SW480 (cell line): ENCODE data around the gene ACTR1A.
"Not testable (repeated sequence)": the region's sequence is repeated elsewhere in the genome, so short reads cannot be mapped to it uniquely, and the experiment has no call there.

Experiments used
- DNase-seq: peaks from one replicate; pipeline ENCODE4 v3.0.0-alpha.2; 2016; ENCODE audit warnings: low spot score

ACTR1A gene

GRCh38 chr10:102480396-102480795, 22.1 kb downstream of the ACTR1A start:
- no peak for DNase-seq

- DNase-seq = no peak
These were observed 22.9 kb downstream of the ACTR1A start for GRCh38 chr10:102479651-102480050.

- DNase-seq = no peak
These were observed 25.9 kb downstream of the ACTR1A start for GRCh38 chr10:102476466-102477141.

GRCh38 chr10:102475451-102476040, 27.0 kb downstream of the ACTR1A start:
- no peak for DNase-seq

GRCh38 chr10:102473445-102474331, 28.8 kb downstream of the ACTR1A start:
- DNase-seq = no peak

- no peak for DNase-seq
These were observed 31.6 kb downstream of the ACTR1A start for GRCh38 chr10:102470579-102471546.

- no peak for DNase-seq
These were observed 33.8 kb downstream of the ACTR1A start for GRCh38 chr10:102468683-102469082.

GRCh38 chr10:102467971-102468438, 34.5 kb downstream of the ACTR1A start:
- DNase-seq = no peak

- no peak for DNase-seq
These were observed 35.2 kb downstream of the ACTR1A start for GRCh38 chr10:102467318-102467717.

GRCh38 chr10:102465466-102465865, 37.0 kb downstream of the ACTR1A start:
- DNase-seq = no peak

GRCh38 chr10:102463983-102464382, 38.5 kb downstream of the ACTR1A start:
- no peak for DNase-seq

- no peak for DNase-seq
These were observed 39.9 kb downstream of the ACTR1A start for GRCh38 chr10:102462512-102463054.

GRCh38 chr10:102461187-102462054, 41.1 kb downstream of the ACTR1A start:
- DNase-seq = peak; percentile 87

GRCh38 chr10:102460836-102461186, 41.7 kb downstream of the ACTR1A start:
- DNase-seq = no peak

- no peak for DNase-seq
These were observed 43.9 kb downstream of the ACTR1A start for GRCh38 chr10:102458656-102459055.

GRCh38 chr10:102457591-102458150, 44.8 kb downstream of the ACTR1A start:
- no peak for DNase-seq

GRCh38 chr10:102455893-102456471, 46.5 kb downstream of the ACTR1A start:
- peak; percentile 44 for DNase-seq

- not testable (repeated sequence) for DNase-seq
These were observed 47.6 kb downstream of the ACTR1A start for GRCh38 chr10:102454662-102455487.

GRCh38 chr10:102453502-102453901, 49.0 kb downstream of the ACTR1A start:
- no peak for DNase-seq
